ENCODE data around the gene IDI1.
"Not testable (repeated sequence)": the region's sequence is repeated elsewhere in the genome, so short reads cannot be mapped to it uniquely, and the experiment has no call there.

IDI1 gene

GRCh38 chr10:1033601-1034000 is 15.3 kb downstream of the IDI1 start:
- Histone ChIP-seq H3K36me3 (ENCODE audit: insufficient read depth, low read length) (no peaks in the 10 kb centered on the region), H3K4me1 (ENCODE audit: insufficient read depth, low read length) (no peaks in the 10 kb centered on the region), H3K9ac (ENCODE audit: low read depth, low read length) (no peak overlapping the region), H3K9me3 (ENCODE audit: control insufficient read depth, insufficient read depth, low read length) (no peaks in the 10 kb centered on the region)

GRCh38 chr10:1029838-1030237 is 19.1 kb downstream of the IDI1 start:
- Histone ChIP-seq H3K9ac (ENCODE audit: low read depth, low read length) (no peak overlapping the region), H3K4me1 (ENCODE audit: insufficient read depth, low read length) (no peaks in the 10 kb centered on the region), H3K36me3 (ENCODE audit: insufficient read depth, low read length) (no peaks in the 10 kb centered on the region), H3K9me3 (ENCODE audit: control insufficient read depth, insufficient read depth, low read length) (no peaks in the 10 kb centered on the region)

GRCh38 chr10:1026578-1026977 is 22.3 kb downstream of the IDI1 start:
- Histone ChIP-seq H3K9me3 (ENCODE audit: control insufficient read depth, insufficient read depth, low read length) (no peaks in the 10 kb centered on the region; the same call in 1 of the 2 replicates), H3K36me3 (ENCODE audit: insufficient read depth, low read length) (no peaks in the 10 kb centered on the region), H3K9ac (ENCODE audit: low read depth, low read length) (no peak overlapping the region), H3K4me1 (ENCODE audit: insufficient read depth, low read length) (no peaks in the 10 kb centered on the region)

- Histone ChIP-seq H3K9me3 (ENCODE audit: control insufficient read depth, insufficient read depth, low read length) (no peaks in the 10 kb centered on the region; the same call in 1 of the 2 replicates), H3K4me1 (ENCODE audit: insufficient read depth, low read length) (no peaks in the 10 kb centered on the region), H3K9ac (ENCODE audit: low read depth, low read length) (no peak within 1 kb of the TSS), H3K36me3 (ENCODE audit: insufficient read depth, low read length) (no peaks in the 10 kb centered on the region)
Measured at GRCh38 chr10:1025683-1026082, 23.2 kb downstream of the IDI1 start, which contains the start of gene IDI2. TSS of gene IDI2 (minus strand) at chr10:1025859. CDS start at chr10:1024723, 1,136 bp downstream.

- Histone ChIP-seq H3K9me3 (ENCODE audit: control insufficient read depth, insufficient read depth, low read length) (no peaks in the 10 kb centered on the region; the same call in 1 of the 2 replicates), H3K36me3 (ENCODE audit: insufficient read depth, low read length) (no peaks in the 10 kb centered on the region; the same call in 1 of the 2 replicates), H3K9ac (ENCODE audit: low read depth, low read length) (no peak overlapping the region), H3K4me1 (ENCODE audit: insufficient read depth, low read length) (no peaks in the 10 kb centered on the region)
Measured at GRCh38 chr10:1024103-1024502, 24.8 kb downstream of the IDI1 start.

GRCh38 chr10:1022413-1022812 is 26.5 kb downstream of the IDI1 start:
- H3K4me1 ChIP-seq (ENCODE audit: insufficient read depth, low read length) = no peaks in the 10 kb centered on the region
- H3K36me3 ChIP-seq (ENCODE audit: insufficient read depth, low read length) = peaks cover 7% of the 10 kb centered on the region
- no peaks in the 10 kb centered on the region; the same call in 1 of the 2 replicates for H3K9me3 ChIP-seq (ENCODE audit: control insufficient read depth, insufficient read depth, low read length)
- no peak overlapping the region for H3K9ac ChIP-seq (ENCODE audit: low read depth, low read length)

GRCh38 chr10:1020958-1021357 is 28.0 kb downstream of the IDI1 start:
- Histone ChIP-seq H3K36me3 (ENCODE audit: insufficient read depth, low read length) (peaks cover 21% of the 10 kb centered on the region), H3K9ac (ENCODE audit: low read depth, low read length) (no peak overlapping the region), H3K9me3 (ENCODE audit: control insufficient read depth, insufficient read depth, low read length) (no peaks in the 10 kb centered on the region; the same call in 1 of the 2 replicates), H3K4me1 (ENCODE audit: insufficient read depth, low read length) (no peaks in the 10 kb centered on the region)

GRCh38 chr10:1020460-1020859 is 28.5 kb downstream of the IDI1 start:
- Histone ChIP-seq H3K9me3 (ENCODE audit: control insufficient read depth, insufficient read depth, low read length) (no peaks in the 10 kb centered on the region; the same call in 1 of the 2 replicates), H3K4me1 (ENCODE audit: insufficient read depth, low read length) (no peaks in the 10 kb centered on the region), H3K36me3 (ENCODE audit: insufficient read depth, low read length) (peaks cover 23% of the 10 kb centered on the region), H3K9ac (ENCODE audit: low read depth, low read length) (no peak overlapping the region)

- no peak overlapping the region for H3K9ac ChIP-seq (ENCODE audit: low read depth, low read length)
- H3K9me3 ChIP-seq (ENCODE audit: control insufficient read depth, insufficient read depth, low read length) = no peaks in the 10 kb centered on the region; the same call in 1 of the 2 replicates
- H3K4me1 ChIP-seq (ENCODE audit: insufficient read depth, low read length) = no peaks in the 10 kb centered on the region
- H3K36me3 ChIP-seq (ENCODE audit: insufficient read depth, low read length) = peaks cover 31% of the 10 kb centered on the region
Measured at GRCh38 chr10:1019362-1019761, 29.6 kb downstream of the IDI1 start.

- no peaks in the 10 kb centered on the region for H3K9me3 ChIP-seq (ENCODE audit: control insufficient read depth, insufficient read depth, low read length)
- H3K36me3 ChIP-seq (ENCODE audit: insufficient read depth, low read length) = peaks cover 58% of the 10 kb centered on the region
- H3K9ac ChIP-seq (ENCODE audit: low read depth, low read length) = no peak overlapping the region
- no peaks in the 10 kb centered on the region for H3K4me1 ChIP-seq (ENCODE audit: insufficient read depth, low read length)
Measured at GRCh38 chr10:1015688-1016087, 33.2 kb downstream of the IDI1 start.

- Histone ChIP-seq H3K36me3 (ENCODE audit: insufficient read depth, low read length) (peaks cover 78% of the 10 kb centered on the region), H3K9me3 (ENCODE audit: control insufficient read depth, insufficient read depth, low read length) (no peaks in the 10 kb centered on the region), H3K9ac (ENCODE audit: low read depth, low read length) (no peak overlapping the region), H3K4me1 (ENCODE audit: insufficient read depth, low read length) (no peaks in the 10 kb centered on the region)
Measured at GRCh38 chr10:1011696-1012095, 37.2 kb downstream of the IDI1 start.

- no peak overlapping the region for H3K9ac ChIP-seq (ENCODE audit: low read depth, low read length)
- H3K9me3 ChIP-seq (ENCODE audit: control insufficient read depth, insufficient read depth, low read length) = no peaks in the 10 kb centered on the region
- H3K4me1 ChIP-seq (ENCODE audit: insufficient read depth, low read length) = no peaks in the 10 kb centered on the region
- H3K36me3 ChIP-seq (ENCODE audit: insufficient read depth, low read length) = peaks cover 73% of the 10 kb centered on the region
Measured at GRCh38 chr10:1010703-1011102, 38.2 kb downstream of the IDI1 start.

- peaks cover 75% of the 10 kb centered on the region for H3K36me3 ChIP-seq (ENCODE audit: insufficient read depth, low read length)
- not testable (repeated sequence) for H3K9me3 ChIP-seq (ENCODE audit: control insufficient read depth, insufficient read depth, low read length); H3K4me1 ChIP-seq (ENCODE audit: insufficient read depth, low read length); H3K9ac ChIP-seq (ENCODE audit: low read depth, low read length)
Measured at GRCh38 chr10:1009947-1010346, 39.0 kb downstream of the IDI1 start.

GRCh38 chr10:1009071-1009494 is 39.8 kb downstream of the IDI1 start:
- Histone ChIP-seq H3K9me3 (ENCODE audit: control insufficient read depth, insufficient read depth, low read length) (no peaks in the 10 kb centered on the region), H3K9ac (ENCODE audit: low read depth, low read length) (no peak overlapping the region), H3K36me3 (ENCODE audit: insufficient read depth, low read length) (peaks cover 73% of the 10 kb centered on the region), H3K4me1 (ENCODE audit: insufficient read depth, low read length) (no peaks in the 10 kb centered on the region)

GRCh38 chr10:1007583-1007982 is 41.3 kb downstream of the IDI1 start:
- Histone ChIP-seq H3K4me1 (ENCODE audit: insufficient read depth, low read length) (no peaks in the 10 kb centered on the region), H3K36me3 (ENCODE audit: insufficient read depth, low read length) (peaks cover 79% of the 10 kb centered on the region), H3K9ac (ENCODE audit: low read depth, low read length) (no peak overlapping the region), H3K9me3 (ENCODE audit: control insufficient read depth, insufficient read depth, low read length) (no peaks in the 10 kb centered on the region)

- no peak overlapping the region for H3K9ac ChIP-seq (ENCODE audit: low read depth, low read length)
- H3K9me3 ChIP-seq (ENCODE audit: control insufficient read depth, insufficient read depth, low read length) = no peaks in the 10 kb centered on the region
- H3K4me1 ChIP-seq (ENCODE audit: insufficient read depth, low read length) = no peaks in the 10 kb centered on the region
- peaks cover 75% of the 10 kb centered on the region for H3K36me3 ChIP-seq (ENCODE audit: insufficient read depth, low read length)
Measured at GRCh38 chr10:1006573-1006972, 42.3 kb downstream of the IDI1 start.

Measured in ES-I3 (cell line).